GM18498 (cell line): ENCODE data around the gene RAI14.

ENCODE experiments used
- ATAC-seq: cut with Tn5 transposase; IDR thresholded peaks from one replicate; pipeline ENCODE4 v1.9.1; 2021; ENCODE audit warnings: mild to moderate bottlenecking, moderate library complexity; ENCODE audit not compliant: unreplicated experiment

Gene RAI14

DNA sequence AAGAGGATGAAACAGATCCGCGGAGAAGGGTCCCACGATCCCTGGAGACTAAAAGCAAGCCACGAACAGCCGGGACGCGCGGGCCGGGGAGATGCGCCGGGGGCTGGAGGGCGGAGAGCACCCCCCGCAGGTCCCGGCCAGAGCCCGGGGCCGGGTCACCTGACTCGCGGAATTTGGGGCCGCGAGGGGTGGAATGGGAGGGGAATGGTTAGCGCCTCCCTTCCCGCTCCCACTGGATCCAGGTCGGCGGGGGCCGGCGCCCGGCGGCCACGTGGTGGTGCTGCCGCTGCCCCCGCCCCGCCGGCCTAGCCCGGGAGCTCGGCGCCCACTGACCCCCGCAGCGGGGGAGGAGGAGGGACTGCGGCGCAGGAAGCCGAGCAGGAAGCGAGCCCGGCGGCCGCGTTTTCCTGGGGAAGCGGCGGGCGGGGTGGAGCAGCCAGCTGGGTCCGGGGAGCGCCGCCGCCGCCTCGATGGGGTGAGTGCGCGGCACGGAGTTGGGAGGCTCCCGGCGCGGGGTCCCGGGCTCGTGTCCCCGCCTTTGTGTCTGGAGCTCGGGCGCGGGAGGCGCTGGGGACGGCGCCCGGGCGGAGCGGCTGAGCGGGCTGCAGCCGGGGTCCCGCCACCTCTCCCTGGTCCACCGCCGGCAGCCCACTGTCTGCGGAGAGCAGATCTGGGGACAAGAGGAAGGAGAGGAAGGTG lies at the start of gene RAI14:
Gene RAI14, plus strand, starts transcription at position 328 of the 699 bp plus-strand sequence. CDS start 30,592 bp downstream, outside the sequence.
- ATAC-seq, result no peak

DNA sequence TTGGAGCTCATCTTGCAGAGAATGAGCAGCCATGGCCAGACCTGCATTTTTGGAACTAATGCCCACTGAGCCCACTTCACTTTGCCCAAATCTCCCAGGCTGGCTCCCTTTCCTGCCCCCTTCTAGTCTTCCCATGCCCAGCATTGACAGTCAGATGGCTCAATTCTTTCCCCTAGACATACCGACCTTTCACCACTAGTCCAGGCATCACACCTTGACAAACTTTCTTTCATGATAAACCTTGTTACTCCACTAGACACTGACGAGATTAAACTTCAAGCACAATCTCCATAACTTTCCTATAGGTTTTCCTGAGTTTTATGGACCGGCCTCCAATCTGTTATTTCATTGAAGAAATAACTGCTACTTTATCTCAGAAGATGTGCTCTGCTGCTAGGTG lies 47.8 kb upstream of the RAI14 start:
- no peak for ATAC-seq

DNA sequence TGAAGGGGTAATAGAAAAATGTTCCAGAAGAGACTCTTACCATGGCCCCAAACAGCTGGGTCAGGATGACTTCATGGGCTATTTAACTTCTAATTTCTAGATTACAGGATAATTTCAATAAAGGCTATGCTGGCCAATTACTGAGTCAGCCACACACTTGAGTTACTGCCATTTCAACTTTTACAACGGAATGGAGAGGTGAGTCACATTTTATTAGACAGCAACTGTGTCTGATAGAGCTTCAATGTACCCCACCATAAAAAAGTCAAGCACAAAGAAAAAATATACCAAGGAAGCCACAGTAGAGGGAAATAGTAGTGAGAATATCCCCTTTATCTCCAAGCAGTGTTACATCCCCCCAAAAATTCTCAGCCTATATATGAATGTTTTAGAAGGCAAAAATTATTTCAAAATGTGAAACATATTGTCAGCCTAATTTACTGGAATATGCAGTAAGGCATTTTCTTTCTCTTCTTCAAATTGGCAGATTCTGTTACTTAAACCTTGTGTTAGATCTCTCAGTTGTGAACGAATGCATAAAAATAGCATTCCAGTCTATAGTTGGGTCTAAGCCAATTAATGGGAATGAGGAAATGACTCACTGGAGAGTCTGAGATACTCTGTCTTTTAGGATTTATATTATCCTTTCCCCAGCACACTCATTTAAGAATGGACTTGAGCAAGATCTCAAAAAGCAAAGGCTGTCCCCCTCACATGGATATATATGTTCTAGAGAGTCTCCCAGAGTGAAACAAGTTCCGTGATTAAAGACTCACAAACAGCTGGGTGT lies 47.1 kb upstream of the RAI14 start:
- no peak for ATAC-seq

DNA sequence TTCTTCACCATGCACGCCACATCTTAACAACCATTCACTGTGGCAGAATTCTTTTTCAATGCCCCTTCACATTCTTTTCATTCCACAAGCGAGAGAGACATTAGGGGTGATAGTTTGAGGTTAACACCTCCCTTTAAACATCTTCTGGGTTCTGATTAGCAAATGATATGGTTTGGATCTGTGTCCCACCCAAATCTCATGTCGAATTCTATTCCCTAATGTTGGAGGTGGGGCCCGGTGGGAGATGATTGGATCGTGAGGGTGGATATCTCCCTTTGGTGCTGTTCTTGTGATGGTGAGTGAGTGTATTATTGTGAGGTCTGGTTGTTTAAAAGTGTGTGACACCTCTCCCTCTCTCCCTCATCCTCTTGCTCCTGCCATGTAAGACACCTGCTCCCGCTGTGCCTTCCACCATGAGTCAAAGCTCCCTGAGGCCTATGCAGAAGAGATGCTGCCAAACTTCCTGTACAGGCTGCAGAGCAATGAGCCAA lies 46.1 kb upstream of the RAI14 start:
- ATAC-seq, result no peak

DNA sequence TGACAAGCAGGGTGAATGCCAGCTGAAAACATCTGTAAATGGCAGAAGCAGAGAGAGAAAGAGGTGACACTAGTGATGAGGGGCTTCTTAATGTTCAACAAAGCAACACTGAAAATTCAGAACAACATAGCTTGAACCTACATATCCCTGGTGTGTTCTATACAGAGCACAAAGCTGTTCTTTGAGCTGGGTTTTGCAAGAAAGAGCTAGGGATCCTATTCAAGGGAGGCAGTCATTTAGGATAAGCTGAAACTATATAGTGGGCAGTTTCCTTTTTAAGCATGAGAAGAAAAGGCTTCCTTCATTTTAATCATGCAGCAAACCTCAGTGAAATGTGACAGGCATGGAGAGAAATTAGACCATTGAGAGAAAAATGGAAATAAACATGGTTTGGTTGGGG lies 45.6 kb upstream of the RAI14 start:
- ATAC-seq, result no peak

DNA sequence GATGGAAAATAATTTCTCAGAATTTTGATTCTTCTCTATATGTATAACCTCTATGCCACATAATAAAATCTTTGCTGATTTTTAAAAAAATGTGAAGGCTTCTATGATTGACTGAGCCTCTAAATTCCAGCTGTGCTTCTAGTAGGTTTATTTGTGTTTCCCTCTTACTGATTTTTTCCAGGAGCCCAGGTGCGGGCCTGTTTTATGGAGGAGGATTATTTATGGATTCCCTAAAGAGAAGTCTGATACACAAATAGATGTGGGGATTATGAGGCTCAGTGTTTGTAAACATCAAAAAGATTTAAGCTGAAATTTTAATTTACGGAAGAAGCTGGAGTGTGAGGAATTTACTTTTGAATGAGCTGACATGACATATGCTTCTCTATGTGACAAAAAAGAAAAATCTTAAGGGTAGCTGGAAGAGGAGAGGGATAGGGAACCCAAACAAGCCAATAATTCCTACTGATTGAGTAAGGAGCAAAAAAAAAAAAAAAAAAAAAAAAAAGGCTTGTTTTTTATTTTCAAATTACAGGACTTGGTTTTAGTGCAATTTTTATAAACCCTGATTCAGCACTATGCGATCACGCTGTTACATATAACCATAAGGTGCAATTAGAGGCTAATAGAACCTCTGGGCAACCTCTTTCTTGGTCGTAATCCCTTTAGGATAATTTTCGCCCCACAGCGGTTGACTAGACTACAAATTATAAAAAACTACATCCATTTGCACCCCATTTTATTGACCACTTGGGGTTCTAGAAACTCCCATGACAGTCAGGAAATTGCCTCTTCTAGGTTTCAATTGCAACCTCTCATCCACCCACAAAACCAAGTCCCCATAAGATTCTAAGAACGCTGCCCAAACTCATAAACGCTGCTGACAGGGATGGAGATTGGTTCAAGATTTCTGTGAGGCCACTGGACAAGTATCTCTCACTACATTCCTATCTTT lies 44.4 kb upstream of the RAI14 start:
- ATAC-seq, result no peak

DNA sequence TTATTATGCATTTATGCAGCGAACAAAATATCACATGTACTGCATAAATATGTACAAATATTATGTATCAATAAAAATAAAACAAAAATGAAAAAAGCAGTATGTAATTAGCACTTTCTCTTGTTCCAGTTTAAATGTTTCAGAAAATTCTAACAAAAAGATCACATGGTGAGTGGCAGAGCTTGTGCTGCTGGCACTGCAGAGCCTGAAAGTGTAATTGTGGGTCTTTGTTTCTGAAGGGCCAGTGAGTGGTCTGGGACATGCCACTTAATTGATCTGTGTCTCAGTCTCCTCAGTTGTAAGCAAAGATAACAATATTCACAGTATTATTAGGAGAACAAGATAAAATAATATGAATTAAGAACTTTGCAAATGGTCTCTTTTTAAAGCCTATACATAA lies 39.5 kb upstream of the RAI14 start:
- ATAC-seq, result no peak

DNA sequence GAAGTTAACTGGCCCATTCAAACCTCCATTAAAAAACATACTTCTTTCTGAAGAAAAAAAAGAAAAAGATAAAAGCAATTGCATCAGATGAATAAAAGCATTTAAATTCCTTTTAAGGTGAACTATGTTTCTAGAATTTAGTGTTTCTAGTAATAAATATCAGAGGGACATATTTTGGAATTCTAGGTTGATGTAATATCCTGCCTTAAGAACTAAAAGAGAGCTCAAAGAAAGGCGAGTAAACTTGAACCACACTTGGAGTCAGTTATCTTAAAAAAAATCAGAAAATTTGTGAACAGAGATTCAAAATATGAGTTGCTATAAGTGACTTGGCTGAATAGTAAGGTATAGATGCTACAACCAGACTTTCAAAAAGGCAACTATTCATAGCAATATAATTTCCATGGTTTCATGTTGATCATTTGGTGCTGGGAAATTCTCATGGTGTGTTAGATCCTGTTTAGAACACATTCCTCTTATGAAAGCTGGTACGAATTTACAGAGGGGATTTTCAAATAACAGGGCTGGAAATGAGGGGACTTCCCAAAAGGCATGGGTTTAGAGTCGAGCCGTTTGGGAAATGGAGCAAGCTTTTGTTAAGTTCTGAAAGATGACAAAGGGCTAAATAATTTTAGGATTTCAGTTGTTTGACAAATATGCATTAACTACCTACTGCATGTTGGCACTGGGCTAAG lies 37.6 kb upstream of the RAI14 start:
- no peak for ATAC-seq

DNA sequence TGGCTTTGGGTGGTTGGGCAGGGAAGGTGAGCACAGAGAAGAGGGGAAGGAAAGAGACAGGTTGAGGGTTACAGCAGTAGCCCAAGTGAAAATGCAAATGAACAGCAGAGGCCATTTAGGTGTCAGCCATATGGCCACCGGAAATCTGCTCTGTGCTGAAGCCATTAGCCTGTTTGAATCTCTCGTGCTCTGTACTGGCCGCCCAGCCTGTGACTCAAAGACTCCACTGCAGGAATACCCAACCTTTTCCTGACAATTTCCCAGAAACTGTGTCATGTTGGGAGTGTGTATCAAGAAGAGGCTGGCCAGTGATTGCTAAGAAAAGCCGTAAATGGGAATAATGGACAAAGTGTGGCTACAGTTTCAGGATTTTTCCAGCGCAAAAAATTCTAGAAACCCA lies 35.9 kb upstream of the RAI14 start:
- ATAC-seq, result no peak

DNA sequence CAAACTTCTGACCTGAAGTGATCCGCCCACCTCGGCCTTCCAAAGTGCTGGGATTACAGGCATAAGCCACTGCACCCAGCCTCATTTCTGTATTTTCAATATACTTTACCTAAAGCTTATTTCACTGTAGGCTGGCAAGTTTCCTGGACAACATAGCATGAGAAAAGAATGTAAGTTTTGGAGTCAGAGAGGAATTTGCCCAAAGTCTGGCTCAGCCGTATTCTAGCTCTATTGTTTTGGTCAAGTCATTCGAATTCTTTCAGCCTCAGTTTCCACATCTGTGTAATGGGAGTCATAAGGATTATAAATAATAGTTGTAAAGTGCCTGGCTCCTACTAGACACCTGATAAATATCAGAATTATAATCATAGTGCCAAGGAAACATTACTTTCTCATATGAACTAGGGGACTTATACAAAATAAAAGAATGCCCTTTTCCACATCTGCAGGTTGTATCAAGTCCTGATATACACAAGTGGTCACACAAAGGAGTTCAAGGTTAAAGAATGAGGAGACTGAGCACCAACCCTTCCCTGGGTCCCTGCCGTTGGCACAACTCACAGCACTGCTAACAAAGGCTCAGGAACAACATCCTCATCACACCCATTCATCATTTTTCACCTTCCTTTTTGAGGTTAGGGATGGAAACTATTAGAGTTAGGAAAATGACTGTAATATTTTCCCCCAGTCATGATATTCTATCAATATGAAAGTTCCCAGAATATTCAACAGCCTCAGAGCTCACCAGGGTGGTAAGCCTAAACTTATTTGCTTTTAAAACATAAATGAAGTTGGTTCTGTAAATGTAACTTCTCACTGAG lies 34.6 kb upstream of the RAI14 start:
- ATAC-seq, result no peak

DNA sequence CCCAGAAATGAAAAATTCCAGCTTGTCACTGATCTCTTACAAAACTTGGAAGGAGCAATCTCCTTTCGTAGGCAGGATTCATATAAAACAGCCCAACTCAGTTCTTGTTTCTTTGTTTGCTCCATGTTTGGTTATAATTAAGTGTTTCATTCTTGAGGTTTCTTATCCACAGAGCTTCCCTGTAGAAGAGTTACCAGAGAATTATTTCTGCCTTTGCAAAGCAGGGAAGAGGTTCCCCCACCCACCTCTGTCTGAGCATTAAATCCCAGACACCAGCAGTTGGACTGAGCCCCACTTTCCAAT lies 34.1 kb upstream of the RAI14 start:
- no peak for ATAC-seq

DNA sequence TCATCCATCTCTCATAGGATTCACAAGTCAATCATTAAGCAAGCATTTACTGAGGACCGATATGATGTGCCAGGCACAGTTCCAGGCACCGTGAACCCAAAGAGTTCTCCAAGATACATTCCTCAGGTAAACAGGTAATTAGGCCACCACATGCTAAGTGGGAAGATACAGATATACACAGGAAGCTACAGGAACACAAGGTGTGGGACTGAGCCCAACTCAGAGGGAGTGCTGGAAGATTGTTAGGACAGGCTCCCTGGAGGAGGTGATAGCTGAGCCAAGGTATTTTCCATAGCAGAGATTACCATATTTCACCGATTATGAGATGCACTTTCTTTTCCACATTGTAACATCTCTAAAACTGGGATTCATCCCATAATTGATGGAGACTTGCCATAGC lies 31.4 kb upstream of the RAI14 start:
- no peak for ATAC-seq

DNA sequence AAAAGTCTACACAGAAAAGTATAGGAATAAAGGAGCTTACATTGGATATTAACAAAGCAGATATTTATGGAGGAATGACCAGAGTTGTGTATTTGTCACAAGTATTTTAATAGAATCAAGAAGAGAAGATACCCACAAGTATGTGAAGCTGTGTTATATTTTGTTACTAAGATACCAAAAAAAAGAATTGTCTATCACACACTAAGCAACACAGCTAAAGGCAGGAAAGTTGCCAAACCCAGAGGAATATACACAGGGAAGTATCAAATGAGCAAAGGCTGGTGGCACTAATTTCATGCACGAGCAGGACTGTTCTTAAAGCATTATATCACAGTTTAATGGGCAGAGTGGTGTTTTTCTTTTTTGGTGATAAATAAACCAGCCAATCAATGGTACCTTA lies 30.9 kb upstream of the RAI14 start:
- no peak for ATAC-seq

DNA sequence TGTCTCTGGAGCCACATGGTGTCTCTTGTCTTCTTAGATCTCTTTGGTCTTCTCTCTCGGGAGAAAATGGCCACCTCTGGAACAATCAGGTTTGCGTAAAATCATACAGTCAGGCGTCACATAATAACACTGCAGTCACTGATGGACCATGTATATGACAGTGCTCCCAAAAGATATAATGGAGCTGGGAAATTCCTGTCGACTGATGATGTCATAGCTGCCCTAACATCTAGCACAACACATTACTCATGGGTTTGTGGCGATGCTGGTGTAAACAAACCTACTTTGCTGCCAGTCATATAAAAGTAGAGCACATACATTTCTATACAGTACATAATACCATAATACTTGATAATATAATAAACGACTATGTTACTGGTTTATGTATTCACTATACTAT lies 30.1 kb upstream of the RAI14 start:
- ATAC-seq, result no peak

DNA sequence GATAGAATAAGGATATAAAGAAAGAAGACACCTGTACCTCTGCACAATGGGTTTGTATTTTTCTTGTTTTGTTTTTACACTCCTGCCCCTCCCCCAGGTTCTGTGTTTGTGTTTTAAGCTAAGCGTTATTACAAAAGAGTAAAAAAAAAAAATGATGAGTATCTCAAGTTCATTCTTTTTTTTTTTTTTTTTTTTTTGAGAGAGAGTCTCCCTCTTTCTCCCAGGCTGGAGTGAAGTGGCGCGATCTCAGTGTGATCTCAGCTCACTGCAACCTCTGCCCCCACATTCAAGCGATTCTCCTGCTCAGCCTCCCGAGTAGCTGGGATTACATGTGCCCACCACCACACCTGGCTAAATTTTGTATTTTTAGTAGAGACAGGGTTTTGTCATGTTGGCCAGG lies 29.4 kb upstream of the RAI14 start:
- no peak for ATAC-seq

DNA sequence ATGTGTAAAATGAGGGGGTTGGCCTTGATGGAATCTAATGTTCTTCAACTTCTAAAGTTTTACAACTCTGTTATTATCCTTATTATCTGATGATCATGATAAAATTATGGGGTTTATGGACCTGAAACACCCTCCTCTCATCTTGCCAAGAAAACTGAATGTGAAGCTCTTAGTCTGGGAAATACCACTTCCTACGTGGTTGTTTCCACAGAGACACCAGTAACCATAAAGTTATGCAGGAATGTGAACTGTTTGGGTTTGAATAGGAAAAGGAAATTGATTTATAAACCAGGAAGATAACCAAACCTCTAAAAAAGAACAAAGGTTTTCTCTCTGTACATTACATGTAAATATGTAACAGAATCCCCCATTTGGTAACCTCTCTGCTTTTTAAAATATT lies 28.3 kb upstream of the RAI14 start:
- ATAC-seq, result no peak

DNA sequence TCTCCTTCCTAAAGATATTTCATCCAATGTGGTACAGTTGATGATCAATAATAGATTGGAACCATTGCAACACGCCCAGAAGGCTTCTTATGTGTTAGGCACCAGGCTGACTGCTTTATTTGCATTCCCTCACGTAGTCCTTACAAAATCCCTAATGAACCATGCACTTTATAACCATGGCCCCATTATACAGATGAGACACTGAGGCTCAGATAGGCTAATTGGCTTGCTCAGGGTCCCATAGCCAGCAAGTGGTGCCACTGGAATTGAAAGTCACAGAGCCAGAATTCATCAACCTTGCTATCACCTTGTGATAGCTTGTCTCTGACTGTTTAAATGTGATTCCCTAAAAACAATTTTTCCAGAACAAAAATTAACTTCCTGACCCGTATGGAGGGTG lies 27.8 kb upstream of the RAI14 start:
- ATAC-seq, result no peak

DNA sequence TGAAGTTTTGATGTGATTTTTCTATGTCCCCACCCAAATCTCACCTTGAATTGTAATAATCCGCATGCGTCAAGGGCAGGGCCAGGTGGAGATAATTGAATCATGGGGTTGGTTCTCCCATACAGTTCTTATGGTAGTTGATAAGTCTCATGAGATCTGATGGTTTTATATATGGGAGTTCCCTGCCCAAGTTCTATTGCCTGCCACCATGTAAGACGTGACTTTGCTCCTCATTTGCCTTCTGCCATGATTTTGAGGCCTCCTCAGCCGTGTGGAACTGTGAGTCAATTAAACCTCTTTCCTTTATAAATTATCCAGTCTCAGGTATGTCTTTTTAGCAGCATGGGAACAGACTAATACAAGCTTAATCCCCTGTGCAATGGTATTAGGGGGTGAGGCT lies 25.5 kb upstream of the RAI14 start:
- ATAC-seq, result no peak

DNA sequence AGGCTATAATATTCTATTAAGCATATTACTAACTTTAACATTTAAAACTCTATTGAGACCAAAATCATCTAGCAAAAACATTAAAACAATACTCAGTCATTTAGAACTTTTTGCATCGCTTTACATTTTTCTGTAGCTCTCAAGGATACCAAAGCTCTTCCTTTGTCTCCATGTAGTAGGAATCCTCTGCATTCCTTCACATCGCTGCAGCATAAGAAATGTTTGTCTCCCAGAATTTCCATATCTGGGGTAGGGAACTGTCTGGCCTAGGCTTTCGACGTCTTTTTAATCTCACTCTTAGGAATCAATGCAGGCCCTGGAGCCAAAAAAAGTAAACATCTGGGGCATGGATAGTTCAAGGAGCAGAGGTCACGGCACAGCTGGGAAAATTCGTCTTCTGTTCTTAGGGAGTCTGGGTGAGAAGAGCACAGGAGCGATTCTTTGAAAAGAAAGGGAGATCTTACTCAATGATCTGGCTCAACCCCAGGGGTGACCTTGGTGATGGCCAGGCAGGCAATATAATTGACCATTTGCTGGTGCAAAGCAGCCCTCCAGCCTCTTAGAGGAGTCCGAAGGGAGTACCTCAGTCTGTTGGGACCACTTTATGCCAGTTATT lies 23.2 kb upstream of the RAI14 start:
- ATAC-seq, result no peak
